Hepatocyte (in vitro differentiated cells): ENCODE data around the gene ARHGAP6.

ENCODE experiments used
- CTCF ChIP-seq: fragments of 200-600 bp; sonication (generic); IDR thresholded peaks from 2 replicates; pipeline ENCODE4 v1.5.1; 2016; ENCODE audit warnings: antibody characterized with exemption, mild to moderate bottlenecking; ENCODE audit not compliant: poor library complexity
- EZH2 ChIP-seq: fragments of 200-600 bp; sonication (generic); IDR thresholded peaks from 2 replicates; pipeline ENCODE4 v1.6.1; 2016; ENCODE audit warnings: antibody characterized with exemption, mild to moderate bottlenecking, borderline replicate concordance
- EZH2phosphoT487 ChIP-seq: fragments of 200-600 bp; sonication (generic); IDR thresholded peaks from one replicate; pipeline ENCODE4 v1.6.1; 2018; ENCODE audit warnings: antibody characterized with exemption, mild to moderate bottlenecking, low read depth, moderate library complexity; ENCODE audit not compliant: unreplicated experiment, severe bottlenecking

- TF ChIP-seq CTCF = no peak
- TF ChIP-seq EZH2phosphoT487 = no peak
- TF ChIP-seq EZH2 = no peak
Measured at GRCh38 chrX:11265352-11265751, 400.4 kb downstream of the ARHGAP6 start.
